ENCODE data around the gene ABCA13. TPM values are rescaled to one million over a fixed set of nuclear protein-coding genes. Genes with fewer than 3 reads are reported as not detected.

The ABCA13 gene
- total and polyA plus RNA-seq, 2 donors from 2014 or later: 0.62 to 6.0 TPM

- TF ChIP-seq, protein P1, sequence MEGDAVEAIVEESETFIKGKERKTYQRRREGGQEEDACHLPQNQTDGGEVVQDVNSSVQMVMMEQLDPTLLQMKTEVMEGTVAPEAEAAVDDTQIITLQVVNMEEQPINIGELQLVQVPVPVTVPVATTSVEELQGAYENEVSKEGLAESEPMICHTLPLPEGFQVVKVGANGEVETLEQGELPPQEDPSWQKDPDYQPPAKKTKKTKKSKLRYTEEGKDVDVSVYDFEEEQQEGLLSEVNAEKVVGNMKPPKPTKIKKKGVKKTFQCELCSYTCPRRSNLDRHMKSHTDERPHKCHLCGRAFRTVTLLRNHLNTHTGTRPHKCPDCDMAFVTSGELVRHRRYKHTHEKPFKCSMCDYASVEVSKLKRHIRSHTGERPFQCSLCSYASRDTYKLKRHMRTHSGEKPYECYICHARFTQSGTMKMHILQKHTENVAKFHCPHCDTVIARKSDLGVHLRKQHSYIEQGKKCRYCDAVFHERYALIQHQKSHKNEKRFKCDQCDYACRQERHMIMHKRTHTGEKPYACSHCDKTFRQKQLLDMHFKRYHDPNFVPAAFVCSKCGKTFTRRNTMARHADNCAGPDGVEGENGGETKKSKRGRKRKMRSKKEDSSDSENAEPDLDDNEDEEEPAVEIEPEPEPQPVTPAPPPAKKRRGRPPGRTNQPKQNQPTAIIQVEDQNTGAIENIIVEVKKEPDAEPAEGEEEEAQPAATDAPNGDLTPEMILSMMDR (IDR thresholded peaks at IDR 0.05; ENCODE audit: borderline replicate concordance, extremely low read depth, insufficient read depth): no peak
- FAIRE-seq: no peak
- Histone ChIP-seq H3K4me3 (ENCODE audit: low read length in 3 of 3) (no peak overlapping the region), H3K4me1 (ENCODE audit: control insufficient read depth in 2 of 3, insufficient read depth in 2 of 3, low read depth in 1 of 3, low read length in 3 of 3) (no peaks in the 10 kb centered on the region), H3K9me3 (ENCODE audit: control insufficient read depth in 2 of 3, insufficient read depth in 1 of 3, low read length in 3 of 3) (no peaks in the 10 kb centered on the region), H3K36me3 (ENCODE audit: control insufficient read depth in 2 of 3, insufficient read depth in 3 of 3, low read length in 3 of 3) (no peaks in the 10 kb centered on the region), H3K27me3 (ENCODE audit: control insufficient read depth, insufficient read depth, low read length) (no peaks in the 10 kb centered on the region), H3K27ac (ENCODE audit: low read depth in 2 of 2, low read length in 2 of 2) (no peak overlapping the region), H3K9ac (ENCODE audit: low read length in 3 of 3) (no peak overlapping the region)
- intact Hi-C loops (cut with DNase I): no loop called here
- no peak for DNase-seq
Measured at GRCh38 chr7:48182718-48183369, 11.6 kb downstream of the ABCA13 start.

GRCh38 chr7:48183370-48183743 lies 12.1 kb downstream of the ABCA13 start:
- Histone ChIP-seq H3K36me3 (ENCODE audit: control insufficient read depth in 2 of 3, insufficient read depth in 3 of 3, low read length in 3 of 3) (no peaks in the 10 kb centered on the region), H3K4me1 (ENCODE audit: control insufficient read depth in 2 of 3, insufficient read depth in 2 of 3, low read depth in 1 of 3, low read length in 3 of 3) (no peaks in the 10 kb centered on the region), H3K27ac (ENCODE audit: low read depth in 2 of 2, low read length in 2 of 2) (no peak overlapping the region), H3K27me3 (ENCODE audit: control insufficient read depth, insufficient read depth, low read length) (no peaks in the 10 kb centered on the region), H3K9me3 (ENCODE audit: control insufficient read depth in 2 of 3, insufficient read depth in 1 of 3, low read length in 3 of 3) (no peaks in the 10 kb centered on the region), H3K4me3 (ENCODE audit: low read length in 3 of 3) (no peak overlapping the region), H3K9ac (ENCODE audit: low read length in 3 of 3) (no peak overlapping the region)
- DNase-seq (no peak), FAIRE-seq (no peak)
- intact Hi-C loops (cut with DNase I): no loop called here
- TF ChIP-seq, protein P1 (IDR thresholded peaks at IDR 0.05; ENCODE audit: borderline replicate concordance, extremely low read depth, insufficient read depth): no peak

DNA sequence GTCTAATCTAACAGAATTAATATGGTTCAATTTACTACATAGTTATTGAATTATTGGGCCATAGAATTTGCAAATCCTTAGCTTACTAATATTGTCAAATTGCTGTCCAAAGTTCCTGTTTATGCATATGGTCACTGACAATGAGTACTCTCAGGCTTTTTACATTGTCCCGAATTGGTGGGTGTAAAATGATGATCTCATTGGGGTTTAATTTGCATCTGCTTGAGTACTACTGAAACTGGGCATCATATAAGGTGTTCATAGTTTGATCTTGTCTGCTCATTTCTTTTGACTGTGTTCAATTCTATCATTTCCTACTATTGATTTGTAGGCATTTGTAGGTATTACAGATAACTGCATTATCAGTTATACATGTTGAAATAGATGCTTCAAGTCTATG lies 12.7 kb downstream of the ABCA13 start:
- no peak for DNase-seq
- Histone ChIP-seq H3K9me3 (ENCODE audit: control insufficient read depth in 2 of 3, insufficient read depth in 1 of 3, low read length in 3 of 3) (no peaks in the 10 kb centered on the region), H3K36me3 (ENCODE audit: control insufficient read depth in 2 of 3, insufficient read depth in 3 of 3, low read length in 3 of 3) (no peaks in the 10 kb centered on the region), H3K9ac (ENCODE audit: low read length in 3 of 3) (no peak overlapping the region), H3K4me1 (ENCODE audit: control insufficient read depth in 2 of 3, insufficient read depth in 2 of 3, low read depth in 1 of 3, low read length in 3 of 3) (no peaks in the 10 kb centered on the region), H3K27me3 (ENCODE audit: control insufficient read depth, insufficient read depth, low read length) (no peaks in the 10 kb centered on the region), H3K27ac (ENCODE audit: low read depth in 2 of 2, low read length in 2 of 2) (no peak overlapping the region), H3K4me3 (ENCODE audit: low read length in 3 of 3) (no peak overlapping the region)
- intact Hi-C loops (cut with DNase I): no loop called here
- FAIRE-seq: no peak
- TF ChIP-seq, protein P1 (IDR thresholded peaks at IDR 0.05; ENCODE audit: borderline replicate concordance, extremely low read depth, insufficient read depth): no peak
